HepG2 (cell line): ENCODE measurements around the gene LRRC3B.

Experiments
- DMAP1 ChIP-seq: IDR thresholded peaks from 2 replicates; pipeline ENCODE4 v1.6.1; 2016
- HMG20B ChIP-seq: conservative IDR thresholded peaks from 2 replicates; pipeline ENCODE4 v1.6.1; 2016; ENCODE audit warnings: missing genetic modification reagents, missing compliant biosample characterization
- NCOA2 ChIP-seq: sonication (generic); formaldehyde crosslinking; IDR thresholded peaks from 2 replicates; pipeline ENCODE4 v1.8.0; 2022; ENCODE audit warnings: inconsistent platforms
- NR2C2 ChIP-seq: sonication (generic); formaldehyde crosslinking; IDR thresholded peaks from 2 replicates; pipeline ENCODE4 v1.4.0; 2020; ENCODE audit warnings: missing genetic modification reagents, mild to moderate bottlenecking, moderate library complexity, borderline replicate concordance
- SMARCC2 ChIP-seq: fragments of 450-650 bp; IDR thresholded peaks from 2 replicates; pipeline ENCODE4 v1.6.1; 2017; ENCODE audit warnings: antibody characterized with exemption, mild to moderate bottlenecking
- TBL1XR1 ChIP-seq: fragments of 150-350 bp; IDR thresholded peaks from 2 replicates; pipeline ENCODE4 v1.6.1; 2014; ENCODE audit warnings: borderline replicate concordance, low read length; ENCODE audit not compliant: partially characterized antibody
- ZSCAN31 ChIP-seq: sonication (generic); formaldehyde crosslinking; IDR thresholded peaks from 2 replicates; pipeline ENCODE4 v1.5.0; 2020; ENCODE audit warnings: low read depth, mild to moderate bottlenecking, missing genetic modification reagents
- TF ChIP-seq, protein P1 (sequence below): sonication (generic); formaldehyde crosslinking; IDR thresholded peaks from 2 replicates; pipeline ENCODE4 v1.5.0; 2020; ENCODE audit warnings: mild to moderate bottlenecking, missing genetic modification reagents, moderate library complexity

DNA sequence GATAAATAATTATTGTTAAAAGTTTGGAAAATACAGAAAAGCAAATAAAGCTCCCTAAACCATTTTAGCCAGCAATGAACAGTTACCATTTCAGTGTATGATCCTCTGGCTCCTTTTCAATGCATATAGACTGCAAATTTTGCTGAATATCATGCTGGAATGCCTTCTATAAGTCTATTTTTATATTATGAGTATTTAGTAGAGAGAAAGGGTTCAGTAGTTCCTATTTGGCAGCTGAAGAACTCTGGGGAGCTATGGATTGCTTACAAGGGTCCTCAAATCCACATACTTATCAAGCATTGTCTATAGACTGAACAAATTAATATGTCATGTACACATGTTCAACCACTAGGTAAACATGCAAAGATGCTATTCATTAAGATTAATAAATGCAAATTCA is 46.1 kb downstream of the LRRC3B start:
- TF ChIP-seq TBL1XR1 (no peak), NR2C2 (CRISPR knock-in tag) (no peak), DMAP1 (no peak), SMARCC2 (no peak), HMG20B (CRISPR knock-in tag) (no peak), ZSCAN31 (CRISPR knock-in tag) (no peak), NCOA2 (CRISPR knock-in tag) (no peak)
- TF ChIP-seq, protein P1, sequence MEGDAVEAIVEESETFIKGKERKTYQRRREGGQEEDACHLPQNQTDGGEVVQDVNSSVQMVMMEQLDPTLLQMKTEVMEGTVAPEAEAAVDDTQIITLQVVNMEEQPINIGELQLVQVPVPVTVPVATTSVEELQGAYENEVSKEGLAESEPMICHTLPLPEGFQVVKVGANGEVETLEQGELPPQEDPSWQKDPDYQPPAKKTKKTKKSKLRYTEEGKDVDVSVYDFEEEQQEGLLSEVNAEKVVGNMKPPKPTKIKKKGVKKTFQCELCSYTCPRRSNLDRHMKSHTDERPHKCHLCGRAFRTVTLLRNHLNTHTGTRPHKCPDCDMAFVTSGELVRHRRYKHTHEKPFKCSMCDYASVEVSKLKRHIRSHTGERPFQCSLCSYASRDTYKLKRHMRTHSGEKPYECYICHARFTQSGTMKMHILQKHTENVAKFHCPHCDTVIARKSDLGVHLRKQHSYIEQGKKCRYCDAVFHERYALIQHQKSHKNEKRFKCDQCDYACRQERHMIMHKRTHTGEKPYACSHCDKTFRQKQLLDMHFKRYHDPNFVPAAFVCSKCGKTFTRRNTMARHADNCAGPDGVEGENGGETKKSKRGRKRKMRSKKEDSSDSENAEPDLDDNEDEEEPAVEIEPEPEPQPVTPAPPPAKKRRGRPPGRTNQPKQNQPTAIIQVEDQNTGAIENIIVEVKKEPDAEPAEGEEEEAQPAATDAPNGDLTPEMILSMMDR (CRISPR knock-in tag): no peak
